Brain microvascular endothelial cell (primary cell): ENCODE measurements around the gene ST3GAL6.
A peak's percentile ranks its signal among the peaks of the same experiment; 100 is the strongest.

Source experiments
- DNase-seq: peaks from one replicate; pipeline ENCODE4 v3.0.0-alpha.2; 2020
- H3K27ac ChIP-seq: fragments of 250-450 bp; sonication (Bioruptor Pico); 2 replicates; pipeline ENCODE4 v1.5.1; 2020; ENCODE audit warnings: mild to moderate bottlenecking, moderate library complexity
- H3K27me3 ChIP-seq: fragments of 250-450 bp; sonication (Bioruptor Pico); replicated peaks from 2 replicates; pipeline ENCODE4 v1.5.1; 2020; ENCODE audit warnings: mild to moderate bottlenecking
- H3K36me3 ChIP-seq: fragments of 250-450 bp; sonication (Bioruptor Pico); replicated peaks from 2 replicates; pipeline ENCODE4 v1.5.1; 2020; ENCODE audit warnings: mild to moderate bottlenecking
- H3K4me3 ChIP-seq: 2 replicates; pipeline ENCODE4 v1.5.1; 2011; ENCODE audit warnings: low read depth, mild to moderate bottlenecking, control low read depth, low read length, moderate library complexity
- in situ Hi-C: cut with HindIII; loops from 2 replicates; pipeline ENCODE4 v1.10.0; 2017; ENCODE audit warnings: low sequenced_read_pairs, low pct_ligation_motif_present
- TF ChIP-seq, protein P1 (sequence below): IDR thresholded peaks from 2 replicates; pipeline ENCODE4 v1.5.1; 2011; ENCODE audit warnings: low read depth, mild to moderate bottlenecking, moderate library complexity, low read length, control low read depth, inconsistent platforms; ENCODE audit errors: missing control alignments

Gene ST3GAL6

DNA sequence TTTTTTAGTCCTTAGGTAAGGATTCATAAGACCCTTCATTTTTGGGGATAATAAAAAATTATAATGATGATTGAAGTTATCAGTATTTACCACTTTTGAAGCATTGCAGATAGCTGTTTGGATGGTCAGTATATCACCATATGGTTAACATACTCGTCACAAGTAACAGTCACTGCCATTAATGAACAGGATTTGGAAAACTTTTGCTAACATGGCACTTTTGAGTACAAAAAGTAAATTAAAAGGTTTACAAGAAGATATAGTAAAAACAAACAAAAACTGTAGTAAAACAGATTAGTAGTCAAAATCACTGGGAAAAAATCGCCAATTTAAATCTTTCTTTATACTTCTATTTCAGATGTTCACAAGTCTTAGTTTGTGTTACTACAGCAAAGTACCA, 37.8 kb upstream of the ST3GAL6 start:
- TF ChIP-seq, protein P1, sequence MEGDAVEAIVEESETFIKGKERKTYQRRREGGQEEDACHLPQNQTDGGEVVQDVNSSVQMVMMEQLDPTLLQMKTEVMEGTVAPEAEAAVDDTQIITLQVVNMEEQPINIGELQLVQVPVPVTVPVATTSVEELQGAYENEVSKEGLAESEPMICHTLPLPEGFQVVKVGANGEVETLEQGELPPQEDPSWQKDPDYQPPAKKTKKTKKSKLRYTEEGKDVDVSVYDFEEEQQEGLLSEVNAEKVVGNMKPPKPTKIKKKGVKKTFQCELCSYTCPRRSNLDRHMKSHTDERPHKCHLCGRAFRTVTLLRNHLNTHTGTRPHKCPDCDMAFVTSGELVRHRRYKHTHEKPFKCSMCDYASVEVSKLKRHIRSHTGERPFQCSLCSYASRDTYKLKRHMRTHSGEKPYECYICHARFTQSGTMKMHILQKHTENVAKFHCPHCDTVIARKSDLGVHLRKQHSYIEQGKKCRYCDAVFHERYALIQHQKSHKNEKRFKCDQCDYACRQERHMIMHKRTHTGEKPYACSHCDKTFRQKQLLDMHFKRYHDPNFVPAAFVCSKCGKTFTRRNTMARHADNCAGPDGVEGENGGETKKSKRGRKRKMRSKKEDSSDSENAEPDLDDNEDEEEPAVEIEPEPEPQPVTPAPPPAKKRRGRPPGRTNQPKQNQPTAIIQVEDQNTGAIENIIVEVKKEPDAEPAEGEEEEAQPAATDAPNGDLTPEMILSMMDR = no peak
- DNase-seq = no peak
- H3K27ac ChIP-seq = no peak overlapping the region
- no peaks in the 10 kb centered on the region for H3K36me3 ChIP-seq
- no peaks in the 10 kb centered on the region for H3K27me3 ChIP-seq
- in situ Hi-C loops = no loop called here
- H3K4me3 ChIP-seq = no peak overlapping the region

DNA sequence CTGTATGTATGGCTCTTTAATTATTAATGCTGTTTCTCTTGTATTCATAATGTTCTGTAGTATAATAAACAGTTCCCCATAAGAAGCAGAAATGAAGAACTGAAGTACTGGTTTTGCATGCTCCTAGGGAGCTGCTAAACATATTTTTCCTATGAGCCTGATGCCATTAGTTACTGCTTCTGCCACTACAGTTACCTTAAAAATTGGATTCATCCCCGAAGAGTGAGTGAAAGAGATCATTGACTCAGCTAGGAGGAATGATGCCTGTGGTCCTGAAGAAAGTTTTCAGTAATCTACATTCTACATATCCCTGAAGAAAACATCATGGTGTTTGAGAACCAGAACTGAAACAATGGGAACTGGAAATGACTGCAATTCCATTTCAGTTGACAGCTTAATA, 37.1 kb upstream of the ST3GAL6 start:
- no peak overlapping the region for H3K27ac ChIP-seq
- no peaks in the 10 kb centered on the region for H3K27me3 ChIP-seq
- in situ Hi-C loops = no loop called here
- DNase-seq = peak; percentile 28
- H3K36me3 ChIP-seq = no peaks in the 10 kb centered on the region
- H3K4me3 ChIP-seq = no peak overlapping the region
- TF ChIP-seq, protein P1 = no peak

DNA sequence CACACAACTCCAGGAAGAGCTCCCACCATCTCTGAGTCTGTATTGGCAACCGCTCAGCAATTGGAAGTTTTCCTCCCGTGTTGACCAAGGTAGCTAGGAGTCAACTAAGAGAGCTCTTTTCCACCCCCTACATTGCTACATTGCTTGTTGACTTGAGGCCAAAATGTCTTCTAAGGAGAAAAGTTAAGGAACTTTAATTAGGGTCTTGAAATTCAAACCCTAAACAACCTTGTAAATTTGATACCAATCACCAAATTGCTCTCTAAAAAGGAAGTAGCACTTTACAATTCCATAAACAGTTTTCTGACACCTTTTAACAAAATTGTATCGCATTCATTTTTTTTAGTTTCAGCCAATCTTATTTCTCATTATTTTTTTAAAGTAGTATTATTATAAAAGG, 35.5 kb upstream of the ST3GAL6 start:
- TF ChIP-seq, protein P1 = no peak
- in situ Hi-C loops = no loop called here
- DNase-seq = no peak
- Histone ChIP-seq H3K36me3 (no peaks in the 10 kb centered on the region), H3K4me3 (no peak overlapping the region), H3K27me3 (no peaks in the 10 kb centered on the region), H3K27ac (no peak overlapping the region)

DNA sequence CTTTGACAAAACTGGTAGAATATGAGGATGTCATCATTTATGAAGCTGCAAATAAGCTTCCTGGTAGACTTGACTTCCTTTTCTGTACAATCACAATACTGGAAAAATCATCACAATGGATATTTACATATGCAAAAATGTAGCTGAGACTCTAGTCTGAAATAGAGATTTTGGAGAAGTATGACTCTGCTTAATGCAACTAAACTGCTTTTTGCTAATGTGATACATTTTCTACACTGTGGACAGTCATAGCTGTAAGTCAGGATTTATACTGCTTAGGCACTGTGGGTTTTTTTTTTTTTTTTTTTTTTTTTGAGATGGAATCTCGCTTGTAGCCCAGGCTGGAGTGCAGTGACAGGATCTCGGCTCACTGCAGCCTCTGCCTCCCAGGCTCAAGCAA, 34.5 kb upstream of the ST3GAL6 start:
- no peak overlapping the region for H3K27ac ChIP-seq
- H3K27me3 ChIP-seq = no peaks in the 10 kb centered on the region
- TF ChIP-seq, protein P1 = no peak
- no peaks in the 10 kb centered on the region for H3K36me3 ChIP-seq
- H3K4me3 ChIP-seq = no peak overlapping the region
- in situ Hi-C loops = no loop called here
- no peak for DNase-seq

DNA sequence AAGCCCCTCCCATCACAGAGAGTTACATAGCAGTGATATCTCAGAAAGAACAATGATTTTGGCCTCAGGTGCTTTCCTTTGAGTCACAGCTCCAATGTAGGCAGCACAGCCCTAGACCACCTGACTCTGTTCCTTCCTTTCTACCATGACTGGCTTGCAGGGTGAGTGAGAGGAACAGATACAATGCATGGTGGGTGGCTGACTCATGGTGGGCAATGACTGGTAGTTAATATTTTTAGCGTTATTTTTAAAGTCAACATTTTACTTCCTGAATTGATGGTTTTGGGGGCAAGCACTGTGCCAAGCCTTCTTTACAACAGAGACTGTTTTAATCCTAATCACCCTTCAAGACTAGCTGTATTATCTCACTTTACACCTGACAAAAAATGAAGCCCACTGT, 32.8 kb upstream of the ST3GAL6 start:
- TF ChIP-seq, protein P1 = no peak
- H3K36me3 ChIP-seq = no peaks in the 10 kb centered on the region
- no peaks in the 10 kb centered on the region for H3K27me3 ChIP-seq
- H3K4me3 ChIP-seq = no peak overlapping the region
- H3K27ac ChIP-seq = no peak overlapping the region
- peak; percentile 59 for DNase-seq
- in situ Hi-C loops = no loop called here

DNA sequence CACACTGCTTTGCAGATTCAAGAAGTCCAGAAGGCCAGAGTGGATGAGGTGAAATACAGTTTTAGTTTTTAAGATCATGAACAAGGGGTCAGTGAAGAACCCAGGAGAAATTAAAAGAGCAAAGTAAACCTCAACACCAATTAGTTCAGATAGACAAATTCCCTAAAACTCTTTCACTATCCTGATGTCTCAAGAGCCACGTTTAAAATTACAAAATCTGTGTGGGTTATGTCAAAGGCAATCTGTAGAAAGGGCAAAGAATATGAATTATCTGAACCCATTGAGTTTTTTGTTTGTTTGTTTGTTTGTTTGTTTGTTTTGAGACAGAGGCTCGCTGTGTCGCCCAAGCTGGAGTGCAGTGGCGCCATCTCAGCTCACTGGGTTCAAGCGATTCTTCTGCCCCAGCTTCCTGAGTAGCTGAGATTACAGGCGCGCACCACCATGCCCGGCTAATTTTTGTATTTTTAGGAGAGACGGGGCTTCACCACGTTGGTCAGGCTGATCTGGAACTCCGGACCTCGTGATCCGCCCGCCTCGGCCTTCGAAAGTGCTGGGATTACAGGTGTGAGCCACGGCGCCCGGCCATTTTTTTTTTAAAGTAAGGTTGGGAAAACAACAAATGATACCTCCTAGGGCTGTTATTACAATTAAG, 32.1 kb upstream of the ST3GAL6 start:
- no peaks in the 10 kb centered on the region for H3K36me3 ChIP-seq
- no peak overlapping the region for H3K27ac ChIP-seq
- no peaks in the 10 kb centered on the region for H3K27me3 ChIP-seq
- TF ChIP-seq, protein P1 = no peak
- DNase-seq = no peak
- no peak overlapping the region for H3K4me3 ChIP-seq
- in situ Hi-C loops = no loop called here
